ENCODE measurements around the gene TOR1B. TPM values are rescaled to one million over a fixed set of nuclear protein-coding genes. Genes with fewer than 3 reads are reported as not detected.

TOR1B gene
- total and polyA plus RNA-seq, 2 donors (not counting 1 experiment from before 2014, with no cell fraction given): 13.3 to 17.4 TPM

GRCh38 chr9:129834489-129835127, 31.6 kb downstream of the TOR1B start:
- ATAC-seq (ENCODE audit: low read depth): no peak
- ChIA-PET CTCF (interaction anchor here (0.6 to 1.7 kb wide), 5 partner anchors 8 to 182 kb away, joined by 3 to 5 read pairs (median 3); no protein-coding TSS in a partner anchor), POLR2A (interaction anchor here (0.6 to 1.9 kb wide), 5 partner anchors 11 to 51 kb away, joined by 3 to 9 read pairs (median 3); partner anchors contain the start of gene TOR1A)
- intact Hi-C loops (cut with micrococcal nuclease): loop anchor here (1.0 to 10.0 kb wide), 9 partner anchors 10 to 1770 kb away; partner anchors contain the start of genes ASB6, FNBP1, NAIF1 and NUP214
- Mint-ChIP-seq H3K27ac (peak overlapping the region; percentile 99), H3K27me3 (no peaks in the 10 kb centered on the region), H3K4me3 (peak overlapping the region; percentile 98), H3K9me3 (ENCODE audit: insufficient read depth) (no peaks in the 10 kb centered on the region), H3K4me1 (peaks cover 51% of the 10 kb centered on the region)
- H3K27ac ChIP-seq (ENCODE audit: low read length in 2 of 2): peak overlapping the region; percentile 85 to 92
- 2% methylated on average over 32 of the region's 32 CpGs for whole genome bisulfite sequencing (ENCODE audit: insufficient coverage)
- peaks cover 38% of the 10 kb centered on the region for H4K20me1 ChIP-seq (ENCODE audit: control insufficient read depth, insufficient read depth, low read length, poor library complexity, severe bottlenecking)
- peak overlapping the region; percentile 84 for H3K4me2 ChIP-seq (replicated peaks; ENCODE audit: low read depth, low read length, poor library complexity, severe bottlenecking)
- H3K36me3 ChIP-seq (replicated peaks in 1 of 2; ENCODE audit: control extremely low read depth in 1 of 2, control insufficient read depth in 1 of 2, extremely low read depth in 1 of 2, insufficient read depth in 2 of 2, low read length in 1 of 2): peaks cover 0 to 32% of the 10 kb centered on the region in 2 experiments
- H3K4me3 ChIP-seq (ENCODE audit: control extremely low read depth in 1 of 5, extremely low read depth in 1 of 5, insufficient read depth in 1 of 5, low read depth in 2 of 5, low read length in 4 of 5): peak overlapping the region; percentile 75 to 98 (median 85)
- H3K4me1 ChIP-seq (ENCODE audit: control insufficient read depth in 2 of 2, insufficient read depth in 2 of 2, low read length in 2 of 2): peaks cover 22 to 32% of the 10 kb centered on the region in 2 donors
- DNase-seq: no peak
- no peak for TF ChIP-seq CTCF (IDR thresholded peaks at IDR 0.05)
- TF ChIP-seq EZH2 (IDR thresholded peaks at IDR 0.05; ENCODE audit: borderline replicate concordance, insufficient read depth, low read depth, low read length, poor library complexity, severe bottlenecking): no peak
- H2AFZ ChIP-seq (ENCODE audit: insufficient read depth, low read depth, low read length, poor library complexity, severe bottlenecking): peak overlapping the region; percentile 82
- no peaks in the 10 kb centered on the region for H3K9me3 ChIP-seq (ENCODE audit: control extremely low read depth in 1 of 3, control insufficient read depth in 2 of 3, insufficient read depth in 1 of 3, low read length in 2 of 3)
- no peaks in the 10 kb centered on the region for H3K27me3 ChIP-seq (replicated peaks in 1 of 4; ENCODE audit: control extremely low read depth in 1 of 4, control insufficient read depth in 3 of 4, insufficient read depth in 4 of 4, low read length in 3 of 4)
- H3K9ac ChIP-seq (ENCODE audit: low read length): peak overlapping the region; percentile 89
- H3K79me2 ChIP-seq (ENCODE audit: control insufficient read depth, insufficient read depth, low read length): peaks cover 57% of the 10 kb centered on the region
